Stimulated activated CD8-positive, alpha-beta memory T cell treated with anti-CD3 and anti-CD28 coated beads, Interleukin-2, amount 100 ng/mL, for 1 hour (primary cell): ENCODE measurements around the gene APOBEC3F.
"Not testable (repeated sequence)": the region's sequence is repeated elsewhere in the genome, so short reads cannot be mapped to it uniquely, and the experiment has no call there.

Source experiments
- DNase-seq, 2 donors: peaks; one replicate each; pipeline ENCODE4 v3.0.0-alpha.2; 2020; ENCODE audit warnings: low read depth in 2 of 2

The APOBEC3F gene

GRCh38 chr22:39040538-39041296 lies at the start of gene APOBEC3F:
APOBEC3F (plus strand) TSS chr22:39040864; CDS start chr22:39040961, 97 bp downstream.
- DNase-seq = peak; percentile 32 to 42

- not testable (repeated sequence) for DNase-seq
These were observed 47.7 kb upstream of the APOBEC3F start for GRCh38 chr22:38992871-38993371.

GRCh38 chr22:38996105-38996504 lies 44.6 kb upstream of the APOBEC3F start:
- DNase-seq = no peak

GRCh38 chr22:38997518-38997917 lies 43.1 kb upstream of the APOBEC3F start:
- no peak for DNase-seq

GRCh38 chr22:39003165-39003638 lies 37.5 kb upstream of the APOBEC3F start:
- DNase-seq = peak; percentile 41 to 53

- DNase-seq = no peak
These were observed 33.5 kb upstream of the APOBEC3F start for GRCh38 chr22:39007177-39007576.

GRCh38 chr22:39008271-39008850 lies 32.3 kb upstream of the APOBEC3F start:
- not testable (repeated sequence) for DNase-seq

GRCh38 chr22:39010946-39011345 lies 29.7 kb upstream of the APOBEC3F start:
- no peak for DNase-seq

GRCh38 chr22:39012533-39013511 lies 27.8 kb upstream of the APOBEC3F start:
- no peak for DNase-seq

- not testable (repeated sequence) for DNase-seq
These were observed 27.1 kb upstream of the APOBEC3F start for GRCh38 chr22:39013561-39013941.

GRCh38 chr22:39013942-39014722 lies 26.5 kb upstream of the APOBEC3F start, which contains the start of gene APOBEC3C:
APOBEC3C (plus strand) TSS chr22:39014257; CDS start chr22:39014363, 106 bp downstream.
- DNase-seq = peak; percentile 59 to 60

GRCh38 chr22:39014723-39015121 lies 25.9 kb upstream of the APOBEC3F start:
- not testable (repeated sequence) for DNase-seq

- DNase-seq = no peak
These were observed 24.1 kb upstream of the APOBEC3F start for GRCh38 chr22:39016592-39016991.

- DNase-seq = no peak
These were observed 22.9 kb upstream of the APOBEC3F start for GRCh38 chr22:39017596-39018365.

- not testable (repeated sequence) for DNase-seq
These were observed 20.5 kb upstream of the APOBEC3F start for GRCh38 chr22:39020021-39020651.

GRCh38 chr22:39021552-39022250 lies 19.0 kb upstream of the APOBEC3F start:
- DNase-seq = no peak

GRCh38 chr22:39024519-39025308 lies 15.9 kb upstream of the APOBEC3F start:
- DNase-seq = no peak

- DNase-seq = no peak
These were observed 14.0 kb upstream of the APOBEC3F start for GRCh38 chr22:39026509-39027150.
